ENCODE data around the gene ANO3. TPM values are rescaled to one million over a fixed set of nuclear protein-coding genes. Genes with fewer than 3 reads are reported as not detected.

The ANO3 gene
- total and polyA plus RNA-seq, 2 donors (not counting 1 experiment from before 2014, with no cell fraction given) = not detected

DNA sequence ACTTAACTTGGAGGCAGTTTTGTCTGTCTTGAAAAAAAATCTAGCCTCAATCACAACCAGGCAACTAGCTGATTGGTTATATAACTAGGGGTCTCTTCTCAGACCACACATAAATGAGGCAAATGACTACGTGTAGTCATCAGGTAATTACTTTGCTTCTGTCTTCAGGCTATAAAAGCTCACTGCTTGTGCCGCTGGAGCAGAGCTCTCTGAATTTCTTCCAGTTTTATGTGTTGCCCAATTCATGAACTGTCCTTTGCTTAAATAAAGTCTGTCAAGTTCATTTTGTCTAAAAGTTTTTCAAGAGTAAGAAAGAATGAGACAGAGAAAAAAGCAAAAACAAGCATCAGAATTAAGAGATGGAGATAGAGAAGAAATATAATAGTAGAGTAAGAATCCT lies 146.8 kb downstream of the ANO3 start:
- intact Hi-C loops (cut with micrococcal nuclease) = no loop called here
- POLR2A ChIA-PET = no interaction called here
- H3K27ac Mint-ChIP-seq = no peak overlapping the region
- Histone ChIP-seq H3K9me3 (ENCODE audit: control extremely low read depth in 1 of 3, control insufficient read depth in 2 of 3, insufficient read depth in 1 of 3, low read length in 2 of 3) (no peaks in the 10 kb centered on the region), H3K27ac (ENCODE audit: low read length in 2 of 2) (no peak overlapping the region), H4K20me1 (ENCODE audit: control insufficient read depth, insufficient read depth, low read length, poor library complexity, severe bottlenecking) (no peaks in the 10 kb centered on the region), H3K36me3 (replicated peaks in 1 of 2; ENCODE audit: control extremely low read depth in 1 of 2, control insufficient read depth in 1 of 2, extremely low read depth in 1 of 2, insufficient read depth in 2 of 2, low read length in 1 of 2) (no peaks in the 10 kb centered on the region), H3K4me2 (replicated peaks; ENCODE audit: low read depth, low read length, poor library complexity, severe bottlenecking) (no peak overlapping the region), H3K79me2 (ENCODE audit: control insufficient read depth, insufficient read depth, low read length) (no peaks in the 10 kb centered on the region), H3K4me1 (ENCODE audit: control insufficient read depth in 2 of 2, insufficient read depth in 2 of 2, low read length in 2 of 2) (no peaks in the 10 kb centered on the region), H3K4me3 (ENCODE audit: control extremely low read depth in 1 of 5, extremely low read depth in 1 of 5, insufficient read depth in 1 of 5, low read depth in 2 of 5, low read length in 4 of 5) (no peak overlapping the region), H3K27me3 (replicated peaks in 1 of 4; ENCODE audit: control extremely low read depth in 1 of 4, control insufficient read depth in 3 of 4, insufficient read depth in 4 of 4, low read length in 3 of 4) (no peaks in the 10 kb centered on the region), H3K9ac (ENCODE audit: low read length) (no peak overlapping the region), H2AFZ (ENCODE audit: insufficient read depth, low read depth, low read length, poor library complexity, severe bottlenecking) (no peak overlapping the region)
- no peaks in the 10 kb centered on the region for H3K9me3 Mint-ChIP-seq (ENCODE audit: insufficient read depth)
- H3K4me3 Mint-ChIP-seq = no peak overlapping the region
- DNase-seq (no peak), ATAC-seq (ENCODE audit: low read depth) (no peak)
- WGBS (ENCODE audit: insufficient coverage) = no CpG with 5 or more reads among the region's 2 CpGs
- H3K4me1 Mint-ChIP-seq = no peaks in the 10 kb centered on the region
- TF ChIP-seq EZH2 (IDR thresholded peaks at IDR 0.05; ENCODE audit: borderline replicate concordance, insufficient read depth, low read depth, low read length, poor library complexity, severe bottlenecking) = no peak
- TF ChIP-seq, protein P1, sequence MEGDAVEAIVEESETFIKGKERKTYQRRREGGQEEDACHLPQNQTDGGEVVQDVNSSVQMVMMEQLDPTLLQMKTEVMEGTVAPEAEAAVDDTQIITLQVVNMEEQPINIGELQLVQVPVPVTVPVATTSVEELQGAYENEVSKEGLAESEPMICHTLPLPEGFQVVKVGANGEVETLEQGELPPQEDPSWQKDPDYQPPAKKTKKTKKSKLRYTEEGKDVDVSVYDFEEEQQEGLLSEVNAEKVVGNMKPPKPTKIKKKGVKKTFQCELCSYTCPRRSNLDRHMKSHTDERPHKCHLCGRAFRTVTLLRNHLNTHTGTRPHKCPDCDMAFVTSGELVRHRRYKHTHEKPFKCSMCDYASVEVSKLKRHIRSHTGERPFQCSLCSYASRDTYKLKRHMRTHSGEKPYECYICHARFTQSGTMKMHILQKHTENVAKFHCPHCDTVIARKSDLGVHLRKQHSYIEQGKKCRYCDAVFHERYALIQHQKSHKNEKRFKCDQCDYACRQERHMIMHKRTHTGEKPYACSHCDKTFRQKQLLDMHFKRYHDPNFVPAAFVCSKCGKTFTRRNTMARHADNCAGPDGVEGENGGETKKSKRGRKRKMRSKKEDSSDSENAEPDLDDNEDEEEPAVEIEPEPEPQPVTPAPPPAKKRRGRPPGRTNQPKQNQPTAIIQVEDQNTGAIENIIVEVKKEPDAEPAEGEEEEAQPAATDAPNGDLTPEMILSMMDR (IDR thresholded peaks at IDR 0.05) = no peak
- CTCF ChIA-PET = no interaction called here
- no peaks in the 10 kb centered on the region for H3K27me3 Mint-ChIP-seq

DNA sequence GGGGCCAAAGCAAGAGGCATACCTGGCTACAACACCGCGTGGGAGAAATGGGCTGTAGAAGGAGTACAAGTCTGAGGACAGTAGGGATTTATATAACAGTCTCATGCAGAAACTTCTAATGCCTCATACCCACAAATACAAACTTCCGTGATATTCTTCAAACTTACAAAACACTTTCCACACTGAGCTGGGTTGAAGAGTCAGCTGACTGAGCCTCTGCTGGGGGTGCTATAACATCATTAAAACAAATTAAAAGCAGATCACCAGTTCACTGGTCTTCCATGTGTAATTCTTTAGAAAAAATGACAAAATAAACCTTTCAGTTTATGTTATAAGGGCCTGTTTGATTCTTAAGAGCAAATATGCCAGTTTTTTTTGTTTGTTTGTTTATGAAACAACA lies 148.1 kb downstream of the ANO3 start:
- WGBS (ENCODE audit: insufficient coverage) = no CpG with 5 or more reads among the region's 3 CpGs
- Histone ChIP-seq H3K4me3 (ENCODE audit: control extremely low read depth in 1 of 5, extremely low read depth in 1 of 5, insufficient read depth in 1 of 5, low read depth in 2 of 5, low read length in 4 of 5) (no peak overlapping the region), H4K20me1 (ENCODE audit: control insufficient read depth, insufficient read depth, low read length, poor library complexity, severe bottlenecking) (no peaks in the 10 kb centered on the region), H3K27ac (ENCODE audit: low read length in 2 of 2) (no peak overlapping the region), H3K4me2 (replicated peaks; ENCODE audit: low read depth, low read length, poor library complexity, severe bottlenecking) (no peak overlapping the region), H3K79me2 (ENCODE audit: control insufficient read depth, insufficient read depth, low read length) (no peaks in the 10 kb centered on the region), H3K4me1 (ENCODE audit: control insufficient read depth in 2 of 2, insufficient read depth in 2 of 2, low read length in 2 of 2) (no peaks in the 10 kb centered on the region), H3K9me3 (ENCODE audit: control extremely low read depth in 1 of 3, control insufficient read depth in 2 of 3, insufficient read depth in 1 of 3, low read length in 2 of 3) (peaks cover 0 to 7% (median 5%) of the 10 kb centered on the region in 3 donors), H3K36me3 (replicated peaks in 1 of 2; ENCODE audit: control extremely low read depth in 1 of 2, control insufficient read depth in 1 of 2, extremely low read depth in 1 of 2, insufficient read depth in 2 of 2, low read length in 1 of 2) (no peaks in the 10 kb centered on the region), H3K27me3 (replicated peaks in 1 of 4; ENCODE audit: control extremely low read depth in 1 of 4, control insufficient read depth in 3 of 4, insufficient read depth in 4 of 4, low read length in 3 of 4) (no peaks in the 10 kb centered on the region), H3K9ac (ENCODE audit: low read length) (no peak overlapping the region), H2AFZ (ENCODE audit: insufficient read depth, low read depth, low read length, poor library complexity, severe bottlenecking) (no peak overlapping the region)
- Mint-ChIP-seq H3K27me3 (no peaks in the 10 kb centered on the region), H3K4me3 (no peak overlapping the region), H3K9me3 (ENCODE audit: insufficient read depth) (no peaks in the 10 kb centered on the region), H3K27ac (no peak overlapping the region), H3K4me1 (no peaks in the 10 kb centered on the region)
- DNase-seq (no peak), ATAC-seq (ENCODE audit: low read depth) (no peak)
- ChIA-PET POLR2A (no interaction called here), CTCF (no interaction called here)
- TF ChIP-seq EZH2 (IDR thresholded peaks at IDR 0.05; ENCODE audit: borderline replicate concordance, insufficient read depth, low read depth, low read length, poor library complexity, severe bottlenecking) = no peak
- TF ChIP-seq, protein P1 (IDR thresholded peaks at IDR 0.05) = no peak
- intact Hi-C loops (cut with micrococcal nuclease) = no loop called here
